Erythroblast (primary cell): ENCODE measurements around the gene CD3D.

Source experiments
- GATA1 ChIP-seq: IDR thresholded peaks from 2 replicates; pipeline ENCODE4 v1.6.1; 2011; ENCODE audit warnings: low read depth, mild to moderate bottlenecking, control low read depth, low read length, moderate library complexity
- POLR2A ChIP-seq: IDR thresholded peaks from 2 replicates; pipeline ENCODE4 v1.6.1; 2011; ENCODE audit warnings: mild to moderate bottlenecking, low read length

- TF ChIP-seq POLR2A (no peak), GATA1 (no peak)
Measured at GRCh38 chr11:118304227-118304567, 38.3 kb downstream of the CD3D start.
